HG03095 (cell line): ENCODE measurements around the gene UNKL.

Experiments
- ATAC-seq: cut with Tn5 transposase; IDR thresholded peaks from one replicate; pipeline ENCODE4 v1.9.1; 2021; ENCODE audit warnings: moderate library complexity; ENCODE audit not compliant: unreplicated experiment

Gene UNKL

DNA sequence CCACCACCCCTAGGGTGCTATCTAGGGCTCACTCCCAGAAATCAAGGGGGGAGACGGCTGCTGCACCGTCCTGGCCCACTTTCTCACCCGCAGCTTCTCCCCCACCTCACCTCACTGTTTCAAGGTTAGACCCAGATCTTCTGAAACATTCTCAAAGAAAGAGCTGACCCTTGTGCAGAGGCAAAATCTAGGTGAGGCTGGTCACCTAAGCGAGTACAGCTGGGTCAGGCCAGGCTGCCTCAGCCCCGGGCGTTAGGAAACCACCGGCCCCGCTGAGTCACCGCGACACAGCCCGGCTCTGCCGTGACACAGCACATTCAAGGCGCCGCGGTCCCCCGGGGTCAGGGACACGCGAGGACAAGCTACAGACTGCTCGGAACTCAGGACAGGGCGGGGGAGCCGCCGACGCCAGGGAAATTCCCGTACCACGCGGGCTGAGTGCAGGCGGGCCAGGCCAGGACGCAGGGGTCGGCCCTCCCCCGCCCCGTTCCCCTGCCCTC is 35.6 kb downstream of the UNKL start:
- no peak for ATAC-seq

DNA sequence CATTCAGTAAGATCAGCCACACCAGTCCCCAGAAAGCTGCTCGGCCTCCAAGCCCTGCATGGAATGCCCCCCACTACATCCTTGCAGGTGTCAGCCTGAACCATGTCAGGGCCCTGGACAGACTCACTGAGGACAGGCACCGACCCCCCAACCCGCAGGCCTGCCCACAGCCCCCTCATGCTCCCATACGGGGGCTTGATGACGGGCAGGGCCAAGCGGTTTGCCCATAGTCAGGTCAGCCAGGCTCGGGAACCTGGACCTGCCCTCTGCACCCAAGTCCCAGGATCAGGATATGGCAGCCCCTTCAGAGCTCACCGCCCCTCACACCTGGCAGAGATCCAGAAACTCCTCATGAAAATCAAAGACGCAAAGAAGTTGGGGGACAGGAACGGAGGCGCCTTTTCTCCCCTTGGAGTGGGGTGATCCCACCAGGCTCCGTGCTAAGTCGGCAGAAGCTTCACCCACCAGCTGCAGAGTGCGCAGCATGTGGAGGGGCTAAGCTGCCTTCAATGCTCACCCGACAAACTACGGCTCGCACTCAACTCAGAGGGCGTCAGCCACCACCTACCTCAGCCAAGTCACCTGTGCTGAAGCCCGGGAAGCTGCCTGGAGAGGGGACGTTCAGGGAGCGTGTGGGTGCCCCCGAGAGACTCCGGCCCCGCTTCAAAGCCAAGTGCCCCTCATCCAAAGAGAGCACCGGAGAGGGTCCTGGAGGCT is 36.3 kb downstream of the UNKL start:
- no peak for ATAC-seq

DNA sequence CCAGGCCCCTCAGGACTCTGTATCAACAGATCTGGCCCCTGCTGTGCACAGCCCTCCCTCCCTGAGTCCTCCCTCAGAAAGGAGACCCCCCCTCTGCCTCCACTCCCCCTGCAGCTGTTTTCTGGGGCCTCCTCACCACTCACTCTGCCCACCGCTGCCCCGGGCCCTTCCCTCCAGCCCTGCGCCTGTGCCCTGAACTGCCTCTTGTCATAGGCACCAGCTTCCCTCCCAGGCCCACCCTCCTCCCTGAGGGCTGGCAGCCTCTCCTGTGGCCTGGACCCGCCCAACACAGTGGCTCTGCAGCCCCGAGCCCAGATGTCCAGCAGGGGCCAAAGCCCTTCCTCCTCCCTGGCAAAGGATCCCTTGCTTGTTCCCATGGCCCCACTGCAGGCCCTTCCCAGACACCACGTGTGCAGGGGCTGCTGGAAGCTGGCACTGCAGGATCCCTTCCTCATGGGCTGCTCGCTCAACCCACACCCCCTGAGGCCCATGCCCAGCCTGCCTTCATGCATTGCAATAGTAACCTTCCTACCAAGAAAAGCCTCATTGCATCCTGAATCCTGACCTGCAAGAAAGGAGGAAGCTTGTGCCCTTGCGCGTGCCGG is 37.0 kb downstream of the UNKL start:
- ATAC-seq, result no peak

DNA sequence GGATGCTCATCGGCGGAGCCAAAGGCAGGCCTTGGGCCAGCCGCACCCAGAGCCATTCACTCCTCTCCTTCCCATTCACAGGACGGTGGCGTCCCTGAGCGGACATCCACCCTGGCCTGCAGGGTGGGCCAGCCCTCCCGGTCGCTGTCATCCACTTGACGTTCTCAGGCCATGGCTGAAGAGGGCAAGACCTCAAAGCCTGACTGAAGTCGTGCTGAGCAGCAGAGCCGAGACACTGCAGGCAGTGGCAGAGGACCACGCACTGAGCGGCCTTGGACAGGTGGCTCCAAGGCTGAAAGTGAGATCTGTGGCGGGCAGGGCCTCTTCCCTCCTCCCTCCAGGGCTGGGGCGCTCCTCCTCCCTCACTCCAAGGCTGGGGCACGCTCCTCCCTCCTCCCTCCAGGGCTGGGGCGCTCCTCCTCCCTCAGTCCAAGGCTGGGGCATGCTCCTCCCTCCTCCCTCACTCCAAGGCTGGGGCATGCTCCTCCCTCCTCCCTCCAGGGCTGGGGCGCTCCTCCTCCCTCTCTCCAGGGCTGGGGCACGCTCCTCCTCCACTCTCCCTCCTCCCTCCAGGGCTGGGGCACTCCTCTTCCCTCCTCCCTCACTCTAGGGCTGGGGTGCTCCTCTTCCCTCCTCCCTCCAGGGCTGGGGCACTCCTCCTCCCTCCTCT is 38.6 kb downstream of the UNKL start:
- no peak for ATAC-seq

DNA sequence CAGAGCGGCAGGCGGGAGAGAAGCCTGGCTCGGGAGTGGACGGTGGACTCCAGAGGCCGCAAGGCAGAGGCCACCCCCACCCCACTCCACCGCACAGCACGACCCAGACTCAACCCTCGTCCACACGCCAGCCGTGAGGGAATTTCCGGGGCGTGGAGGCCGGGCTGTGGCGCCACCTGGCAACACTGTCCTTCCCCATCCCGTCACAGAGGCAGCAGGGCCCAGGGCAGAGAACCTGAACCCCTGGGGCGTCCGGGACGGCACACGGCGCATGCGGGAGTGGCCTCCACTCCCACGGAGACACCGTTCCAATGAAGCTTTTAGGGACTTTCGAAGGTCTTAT is 39.2 kb downstream of the UNKL start:
- ATAC-seq, result no peak

DNA sequence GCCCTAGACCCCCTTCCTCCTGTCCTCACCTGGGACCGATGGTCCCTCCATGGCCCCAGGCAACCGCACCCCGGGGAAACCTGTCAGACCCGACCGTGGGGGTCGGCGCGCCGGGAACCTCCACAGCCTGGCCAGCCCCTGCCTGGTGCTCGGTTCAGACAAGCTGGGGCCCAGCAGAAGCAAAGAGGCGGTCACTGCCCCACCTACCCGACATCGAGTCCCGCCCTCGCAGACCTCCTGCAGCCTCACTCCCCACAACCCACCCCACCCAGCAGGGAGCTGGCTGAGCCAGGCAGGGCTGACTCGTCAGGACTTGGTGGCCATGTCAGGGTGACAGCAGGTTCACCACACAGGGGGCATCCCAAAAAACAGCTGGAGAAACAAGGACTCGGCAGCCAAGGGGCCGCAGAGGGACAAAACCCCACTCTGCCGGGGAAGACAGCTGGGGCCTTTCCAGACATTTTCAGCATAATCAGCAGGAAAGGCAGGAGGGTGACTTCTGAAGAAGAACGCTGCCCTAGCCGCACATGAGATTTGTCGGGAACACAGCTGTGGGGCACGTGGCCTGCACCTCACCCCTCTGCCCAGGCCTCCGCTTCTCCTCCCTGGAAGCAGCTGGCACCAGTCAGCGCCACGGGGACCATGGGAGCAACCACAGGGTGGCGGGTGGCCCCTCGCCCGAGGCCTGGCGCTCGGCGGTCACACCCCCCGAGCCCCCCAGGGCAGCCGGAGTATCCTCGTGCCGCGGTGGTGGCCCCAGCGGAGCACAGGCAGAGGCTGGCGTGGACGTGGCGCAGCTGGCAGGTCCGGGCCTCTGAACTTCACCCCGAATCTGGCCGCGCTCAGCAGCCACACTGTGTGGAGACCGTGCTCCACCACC is 39.8 kb downstream of the UNKL start:
- no peak for ATAC-seq

DNA sequence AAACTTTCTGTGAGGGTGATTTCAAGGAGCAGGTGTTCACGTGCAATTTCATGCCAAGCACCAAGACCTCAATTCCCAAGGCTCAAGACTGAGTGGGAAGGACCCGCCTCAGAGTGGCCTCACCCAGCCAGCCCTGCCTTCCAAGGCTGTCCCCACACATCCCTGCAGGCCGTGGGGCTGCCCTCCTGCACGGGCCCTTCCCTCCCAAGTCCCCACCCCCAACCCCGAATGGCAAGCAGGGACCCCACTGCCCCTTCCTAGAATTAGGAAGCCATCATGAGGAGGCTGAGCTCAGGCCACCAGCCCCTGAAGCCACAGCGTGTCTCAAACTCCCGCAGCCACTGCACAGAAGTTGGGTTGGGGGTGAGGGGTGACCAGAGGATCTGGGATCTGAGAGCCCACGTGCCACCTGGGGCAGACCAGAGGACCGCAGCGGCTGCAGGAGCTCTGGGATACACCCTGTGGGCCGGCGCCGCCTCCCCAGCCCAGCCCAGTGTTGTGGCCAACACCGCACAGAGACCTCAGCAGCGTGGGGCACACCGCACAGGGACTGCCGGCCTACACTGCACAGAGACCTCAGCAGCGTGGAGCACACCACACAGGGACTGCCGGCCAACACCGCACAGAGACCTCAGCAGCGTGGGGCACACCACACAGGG is 42.1 kb downstream of the UNKL start:
- no peak for ATAC-seq

DNA sequence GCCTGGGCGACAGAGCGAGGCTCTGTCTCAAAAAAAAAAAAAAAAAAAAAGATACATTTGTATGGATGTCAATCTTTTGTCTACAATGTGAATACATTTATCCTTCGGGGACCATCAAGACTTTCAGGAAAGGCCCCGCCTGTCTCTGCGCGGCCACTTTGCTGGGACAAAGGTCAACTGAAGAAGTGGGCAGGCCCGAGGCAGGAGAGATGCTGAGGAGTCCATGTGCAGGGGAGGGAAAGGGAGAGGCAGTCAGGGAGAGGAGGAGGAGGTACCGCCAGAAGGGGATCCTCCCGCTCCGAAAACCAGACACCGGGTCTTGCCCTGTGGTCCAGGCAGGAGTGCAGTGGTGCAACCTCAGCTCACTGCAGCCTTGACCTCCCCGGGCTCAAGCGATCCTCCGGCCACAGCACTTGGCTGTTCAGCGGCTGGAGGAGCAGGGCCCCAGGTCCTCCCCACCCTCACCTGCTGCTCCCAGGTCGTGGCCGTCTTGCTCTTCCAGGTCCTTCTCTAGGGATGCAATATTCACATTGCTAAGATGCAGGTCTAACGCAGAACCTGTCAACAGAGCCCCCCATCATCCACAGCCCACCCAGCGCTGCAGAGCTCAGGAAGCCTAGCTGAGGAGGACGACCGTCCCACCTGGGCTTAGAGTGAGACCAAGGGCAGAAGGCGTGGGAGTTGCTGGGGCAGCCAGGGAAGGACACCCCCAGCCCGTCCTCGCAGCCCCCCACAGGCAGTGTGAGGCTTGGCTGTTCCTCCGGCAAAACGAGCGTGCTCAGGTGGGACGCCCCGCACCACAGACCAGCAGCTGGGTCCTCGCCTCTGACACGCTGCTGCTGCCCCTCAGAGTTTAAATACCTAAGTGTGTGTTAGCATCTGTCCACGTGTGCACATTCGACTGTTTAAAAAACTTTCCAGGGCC is 43.2 kb downstream of the UNKL start:
- no peak for ATAC-seq

DNA sequence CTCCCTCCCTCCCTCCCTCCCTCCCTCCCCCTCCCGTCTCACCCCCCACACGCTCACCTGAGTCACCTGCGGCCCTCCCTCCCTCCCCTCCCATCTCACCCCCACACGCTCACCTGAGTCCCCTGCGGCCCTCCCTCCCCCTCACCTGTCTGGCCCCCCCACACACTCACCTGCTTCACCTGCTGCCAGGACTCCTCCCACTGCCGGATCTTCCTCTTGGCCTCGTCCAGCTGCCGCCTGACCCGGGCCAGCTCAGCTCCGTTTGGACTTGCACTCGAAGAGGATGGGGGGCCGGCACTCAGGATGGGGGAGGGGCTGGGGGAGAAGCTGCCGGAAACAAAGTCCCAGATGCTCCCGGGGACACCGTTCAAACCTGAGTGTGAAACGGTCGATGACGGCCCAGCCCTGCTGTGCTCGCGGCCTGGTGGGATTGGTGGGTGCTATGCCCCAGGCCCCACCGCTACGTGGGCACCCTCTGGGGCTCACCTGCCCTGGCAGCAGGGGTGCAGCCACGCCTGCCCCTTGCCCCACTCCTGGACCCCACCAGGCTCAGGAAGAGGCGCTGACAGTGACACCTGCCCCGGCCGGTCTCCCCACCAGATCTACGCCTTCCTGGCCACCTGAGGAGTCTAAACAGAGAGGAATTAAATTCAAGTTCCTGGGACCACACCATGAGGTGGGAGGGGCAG is 46.9 kb downstream of the UNKL start:
- no peak for ATAC-seq

DNA sequence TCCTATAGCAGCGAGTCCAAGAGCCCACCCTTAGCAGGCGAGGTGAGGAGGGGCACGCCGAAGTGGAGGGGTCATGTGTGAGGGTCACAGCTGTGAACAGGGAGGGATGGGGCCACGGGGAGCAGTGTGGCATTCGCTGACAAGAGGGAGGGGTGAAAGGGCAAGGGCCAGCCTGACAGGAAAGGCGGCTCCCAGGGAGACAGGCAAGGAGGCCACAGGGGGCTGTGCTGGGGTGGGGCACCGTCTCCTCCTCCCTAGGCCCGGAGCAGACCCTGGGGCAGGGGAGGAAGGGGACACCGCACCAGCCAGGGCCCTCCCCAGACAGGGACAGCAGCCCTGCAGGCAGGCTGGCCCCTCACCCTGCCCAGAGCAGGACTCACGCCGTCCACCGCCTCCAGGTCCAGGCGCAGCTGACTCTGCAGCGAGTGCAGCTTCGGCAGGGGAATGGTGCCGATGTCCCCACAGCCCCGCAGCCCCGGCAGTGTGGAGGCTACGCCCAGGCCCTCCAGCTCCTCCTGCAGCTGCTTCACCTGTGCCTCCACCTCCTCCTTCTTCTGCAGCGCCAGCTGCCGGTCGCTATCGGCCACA is 47.7 kb downstream of the UNKL start:
- no peak for ATAC-seq

DNA sequence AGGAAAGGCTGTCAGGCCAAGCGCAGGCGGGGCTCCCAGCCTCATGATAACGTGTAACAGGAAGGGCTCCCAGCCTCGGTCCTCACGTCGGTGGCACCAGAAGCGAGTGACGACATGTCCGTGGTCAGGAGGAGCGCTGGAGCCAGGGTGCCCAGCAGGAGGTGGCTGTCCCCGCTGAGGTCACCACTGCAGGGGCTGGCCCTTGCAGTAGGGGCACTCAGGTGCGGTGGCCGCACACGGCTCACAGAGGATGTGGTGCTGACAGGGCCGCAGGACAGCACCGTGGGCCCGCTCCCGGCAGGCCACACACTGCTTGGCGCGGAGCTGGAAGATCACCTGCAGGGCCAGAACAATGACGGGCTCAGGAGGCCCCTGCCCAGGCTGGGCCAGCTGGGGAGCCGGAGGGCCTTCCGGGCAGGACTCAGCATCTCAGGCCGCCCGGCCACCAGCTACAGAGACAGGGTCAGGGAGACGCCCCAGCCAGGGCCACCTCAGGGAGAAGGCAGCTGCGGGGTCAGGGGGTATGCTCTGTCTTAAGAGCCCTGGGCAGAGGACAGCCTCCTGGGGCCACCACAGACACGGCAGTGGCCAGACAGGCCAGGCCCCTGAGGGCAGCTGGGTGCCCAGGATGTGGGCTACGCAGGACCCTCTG is 48.3 kb downstream of the UNKL start:
- ATAC-seq, result no peak

DNA sequence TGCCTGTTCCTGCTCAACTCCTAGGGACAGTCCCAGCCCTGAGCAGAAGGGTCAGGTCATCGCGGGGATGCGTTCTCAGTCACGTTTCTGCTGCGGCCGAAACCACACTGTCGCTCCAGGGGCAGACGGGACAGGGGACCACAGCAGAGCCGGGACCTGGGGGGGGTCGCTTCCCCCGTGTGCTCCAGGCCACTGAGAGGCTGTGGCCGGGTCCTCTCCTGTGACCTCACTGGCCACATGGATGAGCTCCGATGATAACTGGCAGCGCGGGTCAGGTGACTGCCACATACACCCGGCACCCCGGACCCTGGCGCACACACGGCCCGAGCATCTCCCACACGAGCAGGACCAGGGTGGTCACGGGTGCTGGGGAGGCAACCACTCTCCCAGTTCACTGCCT is 50.0 kb downstream of the UNKL start:
- no peak for ATAC-seq

DNA sequence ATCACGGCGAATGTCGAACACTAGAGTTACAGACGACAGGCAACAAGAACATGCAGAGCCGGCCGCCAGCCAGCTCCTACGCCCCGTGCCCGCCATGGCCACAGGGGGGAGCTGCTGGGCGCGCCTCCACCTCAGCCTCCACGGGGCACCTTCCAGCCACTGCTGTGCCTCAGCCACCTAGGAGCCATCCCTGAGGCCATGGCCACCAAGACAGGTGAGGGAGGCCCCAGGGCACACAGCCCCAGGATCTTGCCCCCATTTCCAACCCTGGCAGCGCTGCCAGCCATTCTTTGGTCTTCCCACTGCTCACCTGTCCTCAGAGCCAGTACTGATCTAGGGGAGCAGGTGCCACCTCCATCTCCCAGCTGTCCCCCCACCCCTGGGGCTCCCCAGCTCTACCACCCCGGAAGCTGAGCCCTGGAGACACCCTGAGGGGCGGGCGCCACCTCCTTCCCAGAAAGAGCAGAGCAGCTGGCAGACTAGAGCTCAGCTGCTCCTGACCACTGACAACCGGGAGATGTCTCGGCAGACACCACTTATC is 50.9 kb downstream of the UNKL start:
- no peak for ATAC-seq

DNA sequence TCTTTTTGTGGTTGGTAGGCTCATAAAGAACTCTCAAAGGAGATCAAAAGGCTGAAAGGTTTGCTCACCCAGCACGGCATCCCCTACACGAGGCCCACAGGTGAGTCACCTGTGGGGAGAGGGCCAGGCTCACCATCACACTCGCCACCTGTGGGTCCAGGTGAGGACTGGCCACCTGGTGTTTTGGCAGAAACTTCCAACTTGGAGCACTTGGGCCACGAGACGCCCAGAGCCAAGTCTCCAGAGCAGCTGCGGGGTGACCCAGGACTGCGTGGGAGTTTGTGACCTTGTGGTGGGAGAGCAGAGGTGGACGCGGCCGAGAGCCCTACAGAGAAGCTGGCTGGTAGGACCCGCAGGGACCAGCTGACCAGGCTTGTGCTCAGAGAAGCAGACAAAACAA is 51.7 kb downstream of the UNKL start:
- no peak for ATAC-seq

DNA sequence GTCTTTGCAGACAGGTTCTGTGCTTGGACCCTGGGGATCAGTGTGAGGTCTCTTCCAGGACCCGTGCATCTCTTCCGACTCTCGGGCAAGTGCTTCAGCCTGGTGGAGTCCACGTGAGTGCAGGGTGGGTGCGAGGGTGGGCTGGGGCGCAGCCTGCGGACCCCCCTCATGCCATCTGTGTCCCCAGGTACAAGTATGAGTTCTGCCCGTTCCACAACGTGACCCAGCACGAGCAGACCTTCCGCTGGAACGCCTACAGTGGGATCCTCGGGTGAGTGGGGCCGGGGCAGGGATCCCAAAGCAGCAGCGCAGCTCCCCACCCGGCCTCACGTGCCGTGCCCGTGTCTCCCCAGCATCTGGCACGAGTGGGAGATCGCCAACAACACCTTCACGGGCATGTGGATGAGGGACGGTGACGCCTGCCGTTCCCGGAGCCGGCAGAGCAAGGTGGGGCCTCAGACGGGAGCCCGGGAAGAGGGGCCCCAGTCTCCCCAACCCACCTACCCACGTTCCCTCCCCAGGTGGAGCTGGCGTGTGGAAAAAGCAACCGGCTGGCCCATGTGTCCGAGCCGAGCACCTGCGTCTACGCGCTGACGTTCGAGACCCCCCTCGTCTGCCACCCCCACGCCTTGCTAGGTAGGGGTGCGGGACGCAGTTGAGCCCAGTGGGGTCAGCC is 52.7 kb downstream of the UNKL start:
- no peak for ATAC-seq

DNA sequence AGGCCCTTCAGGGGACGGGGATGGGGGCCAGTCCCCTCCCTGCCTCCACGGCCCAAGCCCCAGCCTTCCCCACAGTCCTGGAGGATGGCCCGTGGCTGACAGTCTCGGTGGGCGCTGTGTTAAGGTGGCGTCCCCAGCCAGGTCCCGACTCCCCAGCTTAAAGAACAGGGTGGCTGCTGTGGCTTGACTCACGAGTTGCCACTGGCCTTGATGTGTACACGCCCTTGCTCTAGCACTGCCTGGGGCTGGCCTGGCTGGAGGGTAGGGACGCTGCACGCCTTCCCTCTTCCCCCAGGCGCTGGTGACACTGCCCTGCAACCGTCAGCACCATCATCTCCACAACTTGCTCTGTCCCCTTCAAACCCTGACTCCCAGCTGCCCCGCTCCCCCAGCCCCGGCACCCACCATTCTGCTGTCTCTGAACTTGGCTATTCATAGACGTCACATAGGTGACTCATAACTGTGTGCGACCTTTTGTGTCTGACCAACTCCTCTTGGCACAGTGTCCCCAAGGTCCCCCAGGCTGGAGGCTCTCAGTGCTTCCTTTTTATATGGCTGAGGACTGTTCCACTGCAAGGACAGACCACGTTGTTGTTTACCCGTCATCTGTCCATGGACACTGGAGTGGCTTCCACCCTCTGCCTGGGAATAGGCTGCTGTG is 56.5 kb downstream of the UNKL start:
- no peak for ATAC-seq
